Esophagus squamous epithelium (tissue), 4 donors: ENCODE data around the gene FAM118A.

ENCODE experiments used
- POLR2A ChIP-seq, 4 donors: fragments of 450-650 bp; IDR thresholded peaks; one replicate each; pipeline ENCODE4 v1.6.1; 2017; ENCODE audit warnings: antibody characterized with exemption in 4 of 4, mild to moderate bottlenecking in 4 of 4, moderate library complexity in 3 of 4
- TF ChIP-seq, protein P1 (sequence below), 6 experiments: fragments of 450-650 bp in 4 of 6; fragments of 200-600 bp in 2 of 6; sonication (generic) in 2 of 6; IDR thresholded peaks; one replicate each; pipeline ENCODE4 v1.5.1; 2016 to 2019; ENCODE audit warnings: antibody characterized with exemption in 6 of 6, mild to moderate bottlenecking in 4 of 6, moderate library complexity in 4 of 6

- TF ChIP-seq, protein P1, sequence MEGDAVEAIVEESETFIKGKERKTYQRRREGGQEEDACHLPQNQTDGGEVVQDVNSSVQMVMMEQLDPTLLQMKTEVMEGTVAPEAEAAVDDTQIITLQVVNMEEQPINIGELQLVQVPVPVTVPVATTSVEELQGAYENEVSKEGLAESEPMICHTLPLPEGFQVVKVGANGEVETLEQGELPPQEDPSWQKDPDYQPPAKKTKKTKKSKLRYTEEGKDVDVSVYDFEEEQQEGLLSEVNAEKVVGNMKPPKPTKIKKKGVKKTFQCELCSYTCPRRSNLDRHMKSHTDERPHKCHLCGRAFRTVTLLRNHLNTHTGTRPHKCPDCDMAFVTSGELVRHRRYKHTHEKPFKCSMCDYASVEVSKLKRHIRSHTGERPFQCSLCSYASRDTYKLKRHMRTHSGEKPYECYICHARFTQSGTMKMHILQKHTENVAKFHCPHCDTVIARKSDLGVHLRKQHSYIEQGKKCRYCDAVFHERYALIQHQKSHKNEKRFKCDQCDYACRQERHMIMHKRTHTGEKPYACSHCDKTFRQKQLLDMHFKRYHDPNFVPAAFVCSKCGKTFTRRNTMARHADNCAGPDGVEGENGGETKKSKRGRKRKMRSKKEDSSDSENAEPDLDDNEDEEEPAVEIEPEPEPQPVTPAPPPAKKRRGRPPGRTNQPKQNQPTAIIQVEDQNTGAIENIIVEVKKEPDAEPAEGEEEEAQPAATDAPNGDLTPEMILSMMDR (IDR thresholded peaks at IDR 0.05), result no peak
- no peak for TF ChIP-seq POLR2A (IDR thresholded peaks at IDR 0.05)
Measured at GRCh38 chr22:45312856-45313255, 3.1 kb downstream of the FAM118A start.
